HG03103 (cell line): ENCODE data around the gene PPM1L.
"Not testable (repeated sequence)": the region's sequence is repeated elsewhere in the genome, so short reads cannot be mapped to it uniquely, and the experiment has no call there.

Experiments
- ATAC-seq: cut with Tn5 transposase; IDR thresholded peaks from one replicate; pipeline ENCODE4 v1.9.1; 2021; ENCODE audit warnings: low read depth; ENCODE audit not compliant: unreplicated experiment

The PPM1L gene

DNA sequence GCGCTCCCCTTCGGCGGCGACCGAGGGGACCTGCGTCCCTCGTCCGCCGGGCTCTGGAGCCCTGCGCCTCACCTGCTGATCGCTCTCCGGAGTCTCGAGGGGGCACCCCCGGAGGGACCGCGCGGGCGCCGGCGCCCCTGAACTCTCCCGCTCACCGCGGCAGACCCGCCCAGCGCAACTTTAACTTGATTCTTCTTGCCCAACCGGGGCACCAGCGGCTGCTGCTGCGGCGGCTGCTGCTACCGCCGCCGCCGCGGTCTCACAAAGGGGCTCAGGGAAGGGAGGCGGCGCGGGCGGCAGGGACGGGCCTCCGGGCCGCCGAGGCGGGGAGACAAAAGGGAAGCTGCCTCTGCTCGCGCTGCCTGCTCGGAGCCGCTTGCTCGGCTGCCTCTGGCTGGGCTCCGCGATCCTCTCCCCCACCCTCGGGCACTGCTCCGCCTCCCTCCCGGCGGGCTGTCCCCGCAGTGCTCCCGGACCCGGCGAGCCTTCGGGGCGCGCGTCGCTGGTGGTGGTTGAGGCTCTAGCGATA, at the start of gene PPM1L:
TSS of gene PPM1L (plus strand) at position 456 of the 529 bp plus-strand sequence.
- peak; percentile 32 for ATAC-seq

DNA sequence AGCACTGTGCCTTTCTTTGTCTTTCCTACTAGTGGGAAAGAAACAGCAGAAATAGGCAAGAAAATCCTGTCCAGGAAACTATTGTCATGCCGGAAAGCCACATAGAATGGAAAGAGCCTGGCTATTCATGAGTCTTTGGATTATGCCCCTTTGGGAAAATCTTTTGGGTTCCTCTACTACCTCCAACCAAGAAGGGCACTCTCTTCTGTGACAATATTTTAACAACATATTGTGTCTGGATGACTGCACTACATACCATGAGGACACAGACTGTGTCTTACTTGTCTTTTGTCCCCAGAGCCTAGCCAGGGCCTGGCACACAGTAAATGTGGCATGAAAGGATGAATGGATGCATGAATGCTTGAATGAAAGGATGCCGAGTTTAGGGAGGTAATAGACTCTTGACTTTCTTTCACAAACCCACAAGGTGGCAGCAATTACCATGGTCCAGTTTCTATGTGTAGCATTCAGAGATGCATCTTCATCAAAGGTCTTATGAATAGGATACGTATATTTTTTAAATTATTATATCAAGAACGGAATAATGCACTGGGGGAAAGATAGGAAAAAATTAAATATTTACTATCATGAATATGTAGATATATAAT, 48.7 kb upstream of the PPM1L start:
- no peak for ATAC-seq

DNA sequence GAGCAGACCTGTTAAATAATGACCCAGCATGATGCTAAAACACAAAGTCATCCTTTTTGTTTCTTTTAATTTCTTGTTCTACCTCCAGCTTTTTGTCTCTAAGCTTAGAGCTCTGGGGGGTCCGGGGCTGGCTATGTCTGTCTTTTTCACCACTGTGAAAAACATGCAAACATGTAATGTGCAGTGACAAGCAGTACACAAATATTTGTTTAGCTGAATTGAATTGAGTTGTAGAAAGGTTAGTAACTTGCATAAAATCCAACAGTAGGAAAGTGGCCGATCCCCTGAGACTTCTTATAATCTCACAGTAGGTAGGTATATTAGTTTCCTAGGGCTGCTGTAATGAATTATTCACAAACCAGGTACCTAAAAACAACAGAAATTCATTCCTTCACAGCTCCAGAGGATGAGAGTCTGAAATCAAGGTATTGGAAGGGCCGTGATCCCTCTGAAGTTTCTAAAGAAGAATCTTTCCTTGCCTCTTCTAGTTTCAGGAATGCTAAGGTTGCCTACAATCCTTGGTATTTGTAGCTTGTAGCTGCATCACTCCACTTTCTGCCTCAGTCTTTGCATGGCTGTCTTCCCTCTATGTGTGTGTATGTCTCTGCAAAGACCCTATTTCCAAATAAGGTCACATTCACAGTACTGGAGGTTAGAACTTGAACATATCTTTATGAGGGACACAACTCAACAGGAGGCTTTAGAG, 46.4 kb upstream of the PPM1L start:
- ATAC-seq: no peak

DNA sequence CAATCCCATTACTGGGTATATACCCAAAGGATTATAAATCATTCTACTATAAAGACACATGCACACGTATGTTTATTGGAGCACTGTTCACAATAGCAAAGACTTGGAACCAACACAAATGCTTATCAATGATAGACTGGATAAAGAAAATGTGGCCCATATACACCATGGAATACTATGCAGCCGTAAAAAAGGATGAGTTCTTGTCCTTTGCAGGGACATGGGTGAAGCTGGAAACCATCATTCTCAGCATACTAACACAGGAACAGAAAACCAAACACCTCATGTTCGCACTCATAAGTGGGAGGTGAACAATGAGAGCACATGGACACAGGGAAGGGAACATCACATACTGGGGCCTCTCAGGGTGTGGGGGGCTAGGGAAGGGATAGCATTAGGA, 42.9 kb upstream of the PPM1L start:
- ATAC-seq: not testable (repeated sequence)

DNA sequence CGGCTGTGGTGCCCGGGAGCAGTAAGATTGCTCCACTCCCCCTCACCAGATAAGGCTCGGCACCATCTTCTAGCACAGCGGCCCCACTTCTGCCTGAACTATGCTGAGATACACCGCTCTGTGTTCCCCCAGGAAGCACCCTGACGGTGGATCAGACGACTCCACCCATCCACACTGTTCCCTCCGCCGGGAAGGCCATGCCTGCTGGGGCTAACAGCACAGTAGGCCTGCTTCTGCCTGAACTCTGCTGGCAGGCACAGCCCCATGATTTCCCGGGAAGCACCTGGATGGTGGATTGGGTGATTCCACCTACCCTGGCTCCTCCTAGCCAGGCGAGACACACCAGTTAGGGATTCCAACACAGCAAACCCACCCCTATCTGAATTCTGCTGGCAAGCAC, 36.3 kb upstream of the PPM1L start:
- ATAC-seq: no peak

DNA sequence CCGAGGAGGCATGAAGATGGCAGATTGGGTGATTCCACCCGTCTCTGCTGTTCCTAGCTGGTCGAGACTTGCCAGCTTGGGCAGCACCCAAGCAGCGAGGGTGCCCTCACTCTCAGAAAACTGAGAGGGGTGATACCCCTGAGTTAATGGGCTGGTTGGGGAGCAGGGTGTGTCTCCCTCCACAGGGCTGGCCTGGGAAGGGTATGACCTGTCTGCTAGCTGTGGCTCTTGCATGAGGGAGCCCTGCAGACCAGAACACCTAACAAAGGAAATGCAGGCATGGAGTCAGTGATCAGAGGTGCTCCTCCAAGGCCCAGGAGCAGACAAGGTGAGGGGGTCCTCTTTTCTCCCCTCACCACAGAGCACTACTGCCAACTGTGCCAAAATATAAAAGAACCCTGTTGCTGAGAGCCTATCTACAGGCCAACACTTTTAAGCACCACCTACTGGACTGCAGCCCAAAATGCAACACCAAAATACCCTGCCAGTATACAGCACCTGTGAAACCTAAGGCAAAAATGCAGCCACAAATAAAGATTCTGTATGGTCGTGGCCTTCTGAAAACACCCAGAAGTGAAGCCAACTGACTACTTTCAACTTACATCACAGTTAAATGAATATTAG, 35.8 kb upstream of the PPM1L start:
- ATAC-seq: peak; percentile 70

DNA sequence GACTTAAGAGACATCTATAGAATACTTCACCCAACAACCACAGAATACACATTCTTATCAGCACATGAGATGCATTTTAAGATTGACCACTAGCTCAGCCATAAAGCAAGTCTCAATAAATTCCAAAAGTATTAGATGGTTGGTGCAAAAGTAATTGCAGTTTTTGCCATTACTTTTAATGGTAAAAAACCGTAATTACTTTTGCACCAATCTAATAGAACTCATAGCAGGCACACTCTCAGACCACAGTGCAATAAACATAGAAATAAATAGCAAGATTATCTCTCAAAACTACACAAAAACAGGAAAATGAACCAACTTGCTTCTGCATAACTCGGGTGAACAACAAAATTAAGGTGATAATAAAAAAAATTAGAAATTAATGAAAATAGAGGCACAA, 33.7 kb upstream of the PPM1L start:
- no peak for ATAC-seq

DNA sequence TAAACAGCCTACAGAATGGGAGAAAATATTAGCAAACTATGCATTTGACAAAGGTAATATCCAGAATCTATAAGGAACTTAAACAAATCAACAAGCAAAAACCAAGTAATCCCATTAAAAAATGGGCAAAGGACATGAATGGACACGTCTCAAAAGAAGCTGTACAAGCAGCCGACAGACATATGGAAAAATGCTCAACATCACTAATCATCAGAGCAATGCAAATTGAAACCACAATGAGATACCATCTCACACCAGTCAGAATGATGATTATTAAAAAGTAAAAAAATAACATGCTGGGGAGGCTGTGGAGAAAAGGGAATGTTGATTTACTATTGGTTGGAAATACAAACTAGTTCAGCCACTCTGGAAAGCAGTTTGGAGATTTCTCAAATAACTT, 30.7 kb upstream of the PPM1L start:
- no peak for ATAC-seq

DNA sequence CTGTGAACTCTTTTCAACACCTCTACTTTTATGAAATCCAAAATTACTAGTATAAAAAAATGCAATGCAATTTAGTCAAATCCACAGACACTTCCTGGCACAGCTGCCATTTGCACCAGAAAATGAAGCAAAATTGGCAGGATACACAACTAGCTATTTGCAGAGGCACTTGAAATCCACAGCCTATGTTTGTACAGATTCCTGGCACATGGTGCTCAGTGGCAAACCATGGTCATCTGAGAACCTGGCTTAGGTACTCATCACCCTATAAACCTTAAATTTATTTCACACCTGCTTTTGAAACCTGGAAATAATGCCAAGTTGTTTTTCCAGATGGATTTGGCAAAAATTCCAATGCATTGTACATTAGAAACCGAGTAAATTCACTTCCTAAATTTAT, 20.2 kb upstream of the PPM1L start:
- ATAC-seq: no peak

DNA sequence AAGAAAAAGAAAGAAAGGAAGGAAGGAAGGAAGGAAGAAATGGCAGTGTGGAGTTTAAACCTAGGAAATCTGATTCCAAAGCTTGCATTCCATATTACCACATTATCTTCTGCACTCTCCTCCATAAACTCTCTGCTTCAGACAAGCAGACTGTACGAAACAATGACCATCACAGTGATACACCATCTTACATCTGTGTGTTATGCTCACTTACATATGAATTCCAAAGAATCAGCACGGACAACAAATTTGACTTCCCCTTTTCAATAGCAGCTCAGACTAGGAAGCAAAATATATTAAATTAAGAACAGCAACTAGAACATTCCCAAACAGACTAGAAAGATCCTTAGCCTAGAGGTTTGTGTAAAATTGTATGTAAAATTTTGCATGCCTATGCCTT, 18.0 kb upstream of the PPM1L start:
- no peak for ATAC-seq

DNA sequence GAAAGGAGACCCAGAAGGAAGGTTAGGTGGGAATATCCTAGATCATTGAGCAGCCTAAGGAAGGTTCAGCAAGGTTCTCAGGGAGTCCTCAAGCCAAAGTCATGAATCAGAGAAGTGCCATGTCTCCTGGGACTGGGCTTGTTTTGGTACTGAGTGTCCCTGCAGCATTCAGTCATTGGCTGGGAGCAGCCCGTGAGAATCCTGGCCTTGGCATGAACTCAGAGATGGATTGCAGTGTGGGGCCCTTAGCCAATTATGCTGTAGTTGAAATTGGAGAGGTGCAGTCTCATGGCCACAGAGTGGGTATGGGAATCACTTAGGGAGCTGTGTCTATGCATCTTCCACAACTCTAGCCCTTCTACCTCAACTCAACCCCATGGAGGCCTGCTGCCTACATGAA, 17.0 kb upstream of the PPM1L start:
- ATAC-seq: no peak

DNA sequence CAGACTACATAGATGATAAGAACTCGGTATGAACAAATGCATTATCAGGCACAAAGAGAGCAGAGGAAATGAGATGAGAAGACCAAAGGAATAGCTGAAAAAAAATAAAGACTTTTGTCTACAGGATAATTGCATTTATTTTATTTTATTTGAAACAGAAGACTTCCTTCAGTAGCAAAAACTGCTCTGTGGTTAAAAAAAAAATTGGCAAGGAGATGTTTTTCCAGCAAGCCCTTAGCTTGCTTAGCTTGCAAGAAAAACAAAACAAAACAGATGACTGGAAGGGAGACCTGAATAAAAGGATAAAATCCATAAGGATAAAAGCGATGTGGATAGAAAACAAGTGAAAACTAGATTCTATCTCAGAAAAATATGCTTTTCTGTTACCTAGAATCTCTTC, 9.1 kb upstream of the PPM1L start:
- ATAC-seq: no peak

DNA sequence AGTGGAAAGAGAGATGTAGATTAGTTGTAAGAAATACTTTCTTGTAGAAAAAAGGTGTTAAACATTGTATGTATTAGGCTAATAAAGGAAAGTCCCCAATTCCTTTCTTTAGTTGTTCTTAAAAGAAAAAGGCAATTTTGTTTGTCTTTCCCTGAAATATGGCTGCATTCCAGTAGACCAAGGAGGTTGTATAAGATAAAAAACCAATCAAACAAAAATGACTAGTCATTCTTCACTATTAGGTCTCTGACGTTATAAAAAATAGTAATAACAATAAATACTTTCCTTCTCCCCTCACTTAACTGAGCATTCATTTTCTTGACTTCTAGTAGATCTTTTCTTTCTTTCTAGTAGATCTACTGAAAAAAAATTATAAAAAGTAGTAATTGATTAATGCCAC, 8.6 kb upstream of the PPM1L start:
- no peak for ATAC-seq

DNA sequence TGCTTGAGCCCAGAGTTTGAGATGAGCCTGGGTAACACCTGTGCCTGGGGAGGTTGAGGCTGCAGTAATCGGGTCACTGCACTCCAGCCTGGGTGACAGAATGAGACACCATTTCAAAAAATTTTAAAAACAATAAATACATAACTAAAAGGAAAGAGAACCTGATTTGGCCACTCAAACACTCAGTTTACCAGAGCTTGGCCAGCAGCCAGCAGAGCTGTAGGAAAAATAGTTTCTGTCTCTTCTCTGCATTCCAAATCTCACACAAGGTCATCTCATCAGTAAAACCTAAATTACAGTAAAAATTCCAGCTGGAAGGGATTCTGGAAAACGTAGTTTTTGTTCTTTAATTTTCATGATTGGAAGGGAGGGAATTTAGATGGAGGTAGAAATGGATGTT, 7.8 kb upstream of the PPM1L start:
- no peak for ATAC-seq

DNA sequence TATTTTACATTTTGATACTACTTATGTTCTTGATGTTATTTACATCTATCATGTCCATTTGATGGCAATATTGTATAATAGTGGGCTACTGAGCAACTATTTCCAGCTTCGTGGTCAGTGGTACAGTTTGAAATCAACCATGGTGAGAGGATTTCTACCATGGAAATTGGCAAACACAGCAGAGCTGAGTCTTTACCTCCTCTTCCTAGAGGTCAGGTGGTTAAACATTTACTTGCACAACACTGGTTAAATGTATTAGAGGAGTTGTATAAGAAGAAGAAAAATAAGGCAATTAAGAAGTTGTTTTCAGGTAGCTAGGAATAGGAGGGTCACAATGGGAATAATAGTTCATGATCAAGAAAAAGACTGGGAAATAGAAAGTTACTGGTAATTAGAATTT, 7.2 kb upstream of the PPM1L start:
- ATAC-seq: no peak

DNA sequence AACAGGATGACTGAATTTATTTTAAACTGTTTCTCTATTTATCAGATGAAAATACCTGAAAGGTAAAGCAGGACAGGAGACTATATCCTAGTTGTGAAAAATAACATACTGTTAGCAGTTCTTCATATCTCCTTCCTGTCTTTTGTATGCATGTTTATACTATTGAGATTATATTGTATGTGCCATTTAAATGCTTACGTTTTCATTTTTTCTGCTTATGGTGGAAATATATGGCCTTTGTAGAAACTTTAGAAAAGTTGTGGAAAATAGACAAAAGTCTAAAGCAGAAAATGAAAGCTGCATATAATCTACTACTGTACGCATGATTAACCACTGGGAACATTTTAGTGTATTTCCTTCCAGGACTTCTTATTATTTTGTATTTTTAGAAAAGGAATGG, 2.1 kb upstream of the PPM1L start:
- no peak for ATAC-seq

DNA sequence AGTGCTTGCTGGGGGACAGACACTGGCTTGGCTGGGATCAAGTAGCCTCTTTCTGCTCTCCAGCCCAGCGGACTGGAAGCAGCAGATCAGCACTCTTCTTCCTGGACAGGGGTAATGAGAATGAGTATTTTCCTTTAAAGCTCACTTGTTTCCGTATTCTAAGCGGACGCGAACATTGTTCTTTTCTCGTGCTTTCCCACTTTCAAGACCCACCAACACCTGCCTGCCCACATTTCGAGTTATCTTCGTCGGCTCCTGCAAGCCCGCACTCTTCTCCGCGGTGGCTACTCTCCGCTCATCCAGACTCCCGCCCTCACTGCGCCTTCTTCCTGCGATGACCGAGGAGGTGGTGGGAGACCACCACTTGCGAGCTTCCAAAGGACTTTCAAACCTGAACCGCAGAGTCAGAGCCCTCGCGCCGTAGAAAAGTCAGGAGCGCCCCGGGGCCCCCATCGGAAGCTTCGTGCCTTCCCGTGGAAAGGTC, 1.6 kb upstream of the PPM1L start:
- no peak for ATAC-seq

DNA sequence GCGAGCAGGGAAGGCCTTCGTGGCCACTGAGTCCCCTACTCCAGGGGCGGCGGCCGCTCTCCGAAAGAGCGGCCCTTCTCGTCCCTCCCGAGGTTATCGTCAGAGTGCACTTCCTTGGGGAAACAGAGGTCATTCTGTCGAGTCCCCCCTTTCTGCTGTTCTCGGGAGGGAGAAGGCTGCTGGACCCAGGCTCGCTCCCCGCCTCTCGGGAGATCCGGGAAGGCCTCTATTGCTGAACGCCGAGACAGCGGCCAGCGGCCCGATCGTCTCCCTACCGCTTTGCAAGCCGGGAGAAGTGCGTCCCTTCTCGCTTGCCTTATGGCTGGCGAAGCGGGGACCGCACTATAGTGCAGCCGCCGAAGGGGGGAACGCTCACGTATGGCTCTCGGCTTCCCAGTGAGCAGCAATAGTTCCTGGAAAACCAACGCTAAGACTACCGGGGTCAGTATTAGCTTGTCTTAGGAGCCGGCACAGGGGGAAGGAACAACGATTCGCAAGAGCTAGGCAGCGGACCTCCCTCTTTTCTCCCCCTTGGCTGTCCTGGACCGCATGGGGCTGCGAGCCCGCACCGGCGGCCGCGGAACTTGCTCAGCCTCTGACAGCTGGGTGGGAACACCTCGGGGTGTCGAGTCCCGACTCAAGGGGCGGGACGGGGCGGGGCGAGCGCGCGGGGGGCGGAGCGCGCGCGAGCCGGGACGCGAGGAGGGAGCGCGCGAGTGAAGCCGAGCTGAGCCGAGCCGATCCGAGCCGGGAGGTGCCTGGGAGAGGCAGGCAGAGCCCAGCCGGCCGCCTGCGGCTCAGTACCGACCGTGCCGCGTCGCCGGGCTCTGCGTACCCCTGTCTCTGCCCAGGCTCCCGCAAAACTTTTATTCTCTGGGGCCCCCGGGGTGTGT, 930 bp upstream of the PPM1L start:
- ATAC-seq: peak; percentile 86

DNA sequence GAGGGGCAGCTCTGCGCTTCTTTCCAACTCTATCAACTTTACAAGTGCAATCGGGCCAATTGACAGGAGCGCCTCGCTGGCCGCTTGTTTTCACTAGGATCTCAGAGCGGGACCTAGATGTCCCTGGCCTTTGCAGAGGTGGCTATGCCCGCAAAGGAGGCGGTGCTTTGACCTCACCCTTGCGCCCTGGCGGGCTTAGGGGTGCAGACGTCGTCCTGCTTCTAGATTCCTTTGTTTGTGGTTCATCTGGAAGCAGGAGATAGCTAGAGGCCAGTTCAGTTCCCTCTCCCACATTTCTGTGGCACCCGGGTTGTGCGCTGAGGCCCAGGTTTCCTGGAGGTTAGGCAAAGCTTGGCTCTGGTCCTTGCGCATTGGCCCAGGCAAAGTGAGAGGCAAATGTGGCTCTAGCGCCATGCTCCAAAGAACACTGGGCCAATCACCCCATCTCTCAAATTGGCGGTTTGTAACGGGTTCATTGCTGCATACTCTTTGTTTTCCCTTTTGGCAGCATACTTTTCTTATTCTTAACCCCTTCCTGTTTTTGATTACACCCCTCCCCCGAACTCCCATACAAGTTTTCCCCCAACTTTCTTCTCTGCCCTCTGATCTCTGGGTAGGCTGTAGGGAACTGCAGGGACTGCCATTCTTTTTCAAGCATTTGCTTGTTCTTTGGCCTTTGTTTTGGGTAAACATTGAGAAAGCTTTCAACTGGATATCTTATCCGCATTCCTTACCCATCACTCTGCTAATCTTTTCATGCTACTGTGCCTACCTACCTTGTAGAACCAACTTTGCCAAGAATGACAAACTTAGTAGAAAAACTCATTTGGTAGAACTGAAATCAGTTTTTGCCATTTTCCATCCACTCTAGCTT, 1.4 kb downstream of the PPM1L start:
- no peak for ATAC-seq
